DMS153 (cell line): Measurements from ENCODE around the gene TNS1.

Experiments used
- DNase-seq: peaks from one replicate; lab custom pipeline; 2025; lab: John Stamatoyannopoulos, UW

Gene TNS1

DNA sequence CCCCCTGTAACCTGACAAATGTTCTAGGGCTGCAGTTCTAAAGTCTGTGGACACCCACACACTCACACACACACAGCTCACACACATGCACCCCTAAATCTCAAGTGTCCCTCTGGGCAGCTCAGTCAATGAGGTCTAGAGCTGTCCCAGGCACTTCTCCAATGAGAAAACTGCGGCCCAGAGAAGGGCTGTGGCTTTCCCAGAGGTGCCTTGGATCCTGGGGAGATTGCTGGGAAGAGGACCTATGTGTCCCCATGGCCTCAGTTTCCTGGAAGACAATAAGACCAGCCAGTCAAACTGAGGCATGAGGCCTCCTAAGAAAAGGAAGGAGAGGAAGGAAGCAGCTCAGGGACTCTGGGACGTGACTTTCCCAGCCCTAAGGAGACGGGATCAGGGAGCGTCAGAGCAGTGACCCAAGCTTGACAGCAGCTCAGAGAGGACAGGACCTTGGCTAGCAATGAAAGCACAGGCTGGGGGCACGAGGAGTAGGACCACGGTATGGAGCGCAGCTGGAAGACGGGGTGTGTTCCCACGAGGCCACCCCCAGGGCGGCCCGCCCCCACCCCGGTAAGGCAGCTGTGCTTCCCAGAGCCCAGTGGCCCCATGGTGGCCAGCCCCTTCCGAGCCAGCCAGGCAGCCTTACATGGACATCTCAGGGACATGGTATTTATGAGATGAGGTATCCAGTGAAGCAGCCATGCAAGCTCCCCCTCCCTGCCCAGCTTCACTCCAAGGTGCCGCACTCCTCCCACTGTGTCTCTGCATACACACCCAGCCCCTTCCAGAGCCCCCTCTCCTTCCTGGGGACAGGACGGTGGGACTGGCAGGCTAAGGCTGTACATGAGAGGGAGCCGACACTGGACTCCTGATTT is 46.0 kb downstream of the TNS1 start:
- no peak for DNase-seq

DNA sequence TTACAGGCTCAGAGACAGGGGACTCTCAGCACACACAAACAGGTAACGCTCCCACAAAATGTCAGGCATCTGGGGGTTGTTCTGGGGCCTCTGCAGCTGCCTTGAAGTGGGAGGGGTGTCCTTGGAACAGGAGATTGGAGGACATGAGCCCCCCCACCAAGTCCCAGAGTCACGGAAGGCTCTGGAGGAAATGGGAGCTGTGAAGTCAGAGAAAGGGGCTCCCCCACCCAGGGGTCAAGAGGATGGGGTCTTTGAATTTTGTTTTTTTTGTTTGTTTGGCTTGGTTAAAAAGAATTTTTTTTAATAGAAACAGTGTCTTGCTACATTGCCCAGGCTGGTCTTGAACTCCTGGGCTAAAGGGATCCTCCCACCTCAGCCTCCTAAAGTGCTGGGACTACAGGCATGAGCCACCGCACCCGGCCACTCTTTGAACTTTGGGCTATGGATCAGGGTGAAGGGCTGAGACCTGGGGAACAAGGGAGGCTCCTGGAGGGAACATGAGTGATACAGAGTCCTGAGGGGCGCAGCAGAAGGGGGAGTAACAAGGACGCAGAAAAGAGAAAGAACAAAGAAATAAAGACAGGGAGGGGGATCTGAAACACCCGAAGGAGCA is 46.8 kb downstream of the TNS1 start:
- DNase-seq: no peak

DNA sequence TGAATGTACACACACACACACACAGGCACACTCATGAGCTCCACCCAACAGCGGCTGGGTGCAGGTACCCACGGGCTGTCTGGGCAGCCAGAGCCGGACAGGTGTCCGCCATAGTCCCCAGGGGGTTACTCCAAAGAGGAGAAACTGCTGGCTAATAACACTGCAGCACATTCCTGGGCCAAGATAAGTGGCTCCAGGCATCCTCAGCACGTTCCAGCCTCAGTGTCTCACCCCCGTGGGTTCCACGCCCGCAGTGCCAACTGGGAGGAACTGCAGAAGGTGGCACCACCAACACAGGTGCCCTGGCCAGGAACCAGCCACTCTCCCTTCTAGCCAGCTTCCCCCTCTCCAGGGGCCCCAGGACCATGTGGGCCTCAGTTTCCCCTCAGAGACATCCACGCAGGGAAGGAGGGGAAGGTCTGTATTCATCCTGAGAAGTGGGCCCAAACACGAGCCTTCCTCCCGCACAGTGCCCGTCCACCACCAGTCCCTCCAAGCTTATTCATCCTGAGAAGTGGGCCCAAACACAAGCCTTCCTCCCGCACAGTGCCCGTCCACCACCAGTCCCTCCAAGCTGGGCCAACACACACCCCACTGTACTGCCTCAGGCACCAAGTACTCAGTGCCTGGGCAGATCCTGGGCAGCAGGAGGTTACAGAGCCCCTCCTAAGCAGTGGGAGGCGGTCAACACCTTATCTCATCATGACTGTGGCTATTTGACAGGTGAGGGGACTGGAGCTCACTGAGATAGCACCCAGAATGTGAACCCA is 47.6 kb downstream of the TNS1 start:
- DNase-seq: peak; percentile 33

DNA sequence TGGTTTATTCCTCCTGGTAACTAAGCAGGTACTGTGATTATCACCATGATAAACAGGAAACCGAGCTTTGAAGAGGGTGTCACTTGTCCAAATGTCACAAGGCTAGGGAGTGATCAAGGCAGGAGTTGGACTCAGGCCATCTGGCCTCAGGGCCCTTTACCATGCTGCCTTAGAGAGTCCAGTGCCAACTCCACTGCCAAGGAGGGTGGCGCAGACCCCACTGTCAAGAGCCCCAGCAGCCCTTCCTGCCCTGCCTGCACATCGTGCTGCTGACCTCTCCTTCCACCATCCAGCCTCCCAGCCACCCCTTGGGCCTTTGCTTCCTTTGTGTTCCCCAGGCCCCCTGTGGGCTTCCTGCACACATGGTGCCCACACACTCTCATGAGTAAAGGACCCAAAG is 48.3 kb downstream of the TNS1 start:
- peak; percentile 88 for DNase-seq

DNA sequence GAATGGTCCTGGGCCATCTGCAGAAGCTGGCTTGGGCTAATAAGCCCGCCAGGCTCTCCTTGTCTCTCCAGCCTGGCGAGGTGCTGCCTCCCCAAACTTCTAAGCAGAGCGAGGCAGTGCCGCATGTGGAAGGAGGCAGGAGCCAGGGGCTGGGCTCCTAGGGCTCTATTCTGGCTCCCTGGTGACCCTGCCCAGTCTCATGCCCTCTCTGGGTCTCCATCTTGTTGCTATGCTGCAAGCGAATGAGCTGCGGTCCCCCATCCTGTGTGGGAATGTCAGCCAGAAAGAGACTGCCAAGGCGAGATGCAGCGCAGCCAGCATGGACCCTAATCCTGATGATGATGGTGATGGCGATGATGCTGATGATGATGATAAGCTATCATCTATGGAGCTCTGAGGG is 48.7 kb downstream of the TNS1 start:
- DNase-seq: no peak

DNA sequence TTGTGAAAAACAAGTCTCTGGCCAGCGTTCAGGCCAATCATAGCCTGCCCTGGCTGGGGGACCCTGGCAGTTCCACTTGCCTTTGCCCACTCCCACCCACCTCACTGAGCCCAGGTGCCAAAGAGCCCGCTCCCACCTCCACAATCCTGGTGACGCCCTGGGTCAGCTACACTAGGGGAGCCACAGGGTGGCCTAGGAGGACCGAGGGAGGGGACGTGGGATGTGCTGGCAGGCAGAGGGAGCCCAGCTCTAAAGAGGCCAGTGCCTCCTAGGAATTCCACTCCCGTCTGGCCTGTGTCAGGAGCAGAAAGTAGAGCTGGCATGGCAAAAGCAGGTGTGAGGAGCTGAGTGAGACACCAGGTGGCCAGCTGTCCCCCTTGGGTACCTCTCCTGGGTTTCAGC is 49.3 kb downstream of the TNS1 start:
- DNase-seq: no peak

DNA sequence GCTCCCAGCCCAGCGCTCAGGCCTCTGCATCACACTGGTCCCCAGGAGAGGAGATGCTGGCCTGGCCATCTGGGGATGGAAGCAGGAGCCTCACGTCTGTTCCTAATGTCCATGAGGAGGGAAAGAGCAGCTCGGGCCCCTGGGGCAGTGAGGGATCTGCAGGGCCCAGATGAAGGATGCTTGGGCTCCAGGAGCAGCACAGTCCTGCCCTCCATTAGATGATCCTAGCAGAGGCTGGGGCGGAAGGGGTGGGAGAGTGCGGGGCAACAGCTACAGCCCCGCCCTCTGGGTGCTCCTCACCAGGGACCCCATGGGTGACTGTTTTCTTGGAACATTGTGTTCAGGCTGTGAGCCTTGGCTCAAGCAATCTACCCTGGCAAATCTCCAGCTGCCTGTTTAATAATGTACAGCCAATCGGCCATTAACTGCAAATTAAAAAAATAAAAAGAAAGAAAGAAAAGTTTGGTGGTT is 49.7 kb downstream of the TNS1 start:
- no peak for DNase-seq

DNA sequence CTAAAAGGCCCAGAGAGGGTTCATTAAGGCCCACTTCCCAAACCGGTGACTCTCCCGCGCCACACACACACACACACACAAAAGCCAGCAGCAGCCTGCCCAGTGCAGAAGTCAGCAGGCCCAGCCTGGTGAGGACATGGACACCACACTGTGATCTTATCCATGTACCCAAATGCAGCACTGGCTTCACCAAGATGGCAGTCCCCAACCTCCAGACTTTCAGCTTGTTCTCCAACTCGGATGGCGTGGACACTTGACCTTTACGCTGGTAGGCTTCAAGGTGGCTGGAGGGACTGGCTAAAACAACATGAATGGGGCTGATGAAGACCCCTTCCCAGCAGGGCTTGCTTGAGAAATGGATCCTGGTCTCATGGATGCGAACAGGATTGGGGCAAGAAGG is 50.4 kb downstream of the TNS1 start:
- DNase-seq: no peak

DNA sequence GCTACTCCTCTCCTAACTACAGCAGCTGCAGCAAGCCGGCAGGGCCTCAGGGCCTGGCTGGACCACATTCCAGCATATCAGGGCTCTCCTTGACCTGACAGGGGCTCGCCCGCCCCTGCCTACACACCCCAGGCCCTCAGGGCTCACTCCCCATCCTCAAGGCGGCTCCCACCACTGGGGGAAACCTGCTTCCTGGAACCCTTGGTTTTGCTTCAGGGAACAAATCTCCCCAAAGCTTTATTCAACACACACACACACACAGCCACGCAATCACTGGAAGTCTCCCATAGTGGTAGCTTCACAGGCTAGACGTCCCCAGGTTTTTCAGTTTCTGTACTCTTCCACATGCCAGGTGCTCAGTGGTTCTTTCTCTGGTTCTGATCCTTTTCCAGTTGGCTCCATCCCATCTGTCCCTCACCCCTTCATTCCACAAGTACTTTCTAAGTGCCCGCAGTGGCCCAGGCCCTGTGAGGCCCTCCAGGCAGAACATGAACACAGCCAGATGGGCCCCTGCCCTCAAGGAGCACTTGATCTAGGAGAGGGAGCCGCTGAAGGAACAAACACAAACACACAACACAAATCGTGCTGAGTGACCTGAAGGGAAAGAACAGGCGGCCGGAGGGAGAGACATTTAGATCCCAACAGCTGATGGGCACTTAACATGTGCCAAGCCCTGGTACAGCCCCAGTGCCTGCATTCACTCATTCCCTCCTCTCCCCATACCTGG is 51.1 kb downstream of the TNS1 start:
- no peak for DNase-seq

DNA sequence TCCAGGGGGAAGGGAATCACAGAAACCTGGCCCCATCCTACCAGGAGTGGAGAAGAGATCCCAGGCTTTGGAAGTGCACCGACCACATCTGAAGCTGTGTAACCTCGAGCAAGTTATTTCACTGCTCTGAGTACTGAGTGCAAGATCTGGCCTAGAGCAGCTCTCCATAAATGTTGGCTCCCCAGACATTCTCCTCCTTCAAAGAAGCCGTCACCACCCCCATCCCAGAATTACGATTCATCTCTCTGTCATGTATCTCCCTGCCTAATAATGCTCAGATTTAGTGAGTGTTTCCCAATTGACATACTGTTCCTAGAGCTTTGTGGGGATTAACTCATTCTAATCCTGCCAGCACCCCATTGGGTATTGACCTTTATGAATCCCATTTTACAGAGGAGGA is 51.7 kb downstream of the TNS1 start:
- no peak for DNase-seq

DNA sequence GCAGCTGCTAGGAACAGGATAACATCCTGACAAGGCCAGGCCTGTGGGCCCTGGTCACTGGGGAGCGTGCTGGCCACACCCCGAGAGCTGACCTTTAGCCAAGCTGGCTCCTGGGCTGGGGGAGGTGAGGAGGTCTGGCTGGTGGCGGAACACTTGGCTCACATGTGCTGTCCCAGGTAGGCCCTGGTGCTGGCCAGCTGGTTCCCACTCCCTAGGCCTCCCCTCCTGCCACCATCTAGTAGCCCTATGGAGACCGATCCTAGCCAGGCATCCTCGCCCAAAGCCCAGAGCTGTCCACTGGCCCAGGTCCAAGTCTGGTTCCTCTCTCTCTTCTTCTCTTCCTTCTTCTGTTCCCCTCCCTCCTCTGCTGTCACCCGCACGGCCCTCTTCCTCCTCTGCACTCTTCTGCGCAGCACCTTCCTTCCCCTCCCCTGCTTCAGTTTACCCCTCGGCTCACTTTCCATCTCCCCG is 52.4 kb downstream of the TNS1 start:
- no peak for DNase-seq

DNA sequence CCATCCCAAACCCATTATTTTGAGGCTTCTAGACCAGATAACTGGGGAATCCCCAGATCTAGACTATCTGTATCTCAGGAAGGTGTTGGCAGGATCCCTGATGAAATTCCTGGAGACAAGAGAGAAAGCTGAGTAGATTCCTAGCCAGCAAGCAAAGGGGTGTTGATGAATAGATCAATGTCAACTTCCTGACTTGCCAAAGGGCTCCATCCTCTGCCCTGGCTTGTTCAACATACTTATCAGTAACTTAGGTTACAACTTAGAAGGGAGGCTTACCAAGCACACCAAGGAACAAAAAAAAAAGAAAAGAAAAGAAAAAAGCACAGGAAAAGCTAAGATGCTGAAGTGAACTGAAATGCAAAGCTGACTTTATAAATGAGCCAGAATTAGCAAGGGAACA is 53.3 kb downstream of the TNS1 start:
- no peak for DNase-seq

DNA sequence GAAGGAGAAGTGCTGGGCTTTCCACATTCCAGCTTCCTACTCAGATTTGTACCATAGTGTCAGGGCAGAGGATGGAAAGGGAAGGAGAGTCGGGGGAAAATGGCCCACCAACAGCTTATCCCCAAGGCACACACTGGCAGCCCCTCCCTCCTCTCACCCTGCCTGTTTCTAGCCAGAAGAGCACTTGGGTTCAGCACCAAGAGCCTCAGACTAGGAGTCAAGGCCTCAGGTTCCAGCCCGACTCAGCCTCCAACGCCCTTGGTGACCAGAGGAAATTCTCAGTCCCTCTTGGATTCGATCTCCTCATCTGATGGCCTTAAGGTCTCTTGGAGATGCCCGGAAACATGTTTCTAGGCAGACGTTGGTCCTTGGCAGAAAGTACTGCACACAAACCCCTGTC is 53.9 kb downstream of the TNS1 start:
- no peak for DNase-seq

DNA sequence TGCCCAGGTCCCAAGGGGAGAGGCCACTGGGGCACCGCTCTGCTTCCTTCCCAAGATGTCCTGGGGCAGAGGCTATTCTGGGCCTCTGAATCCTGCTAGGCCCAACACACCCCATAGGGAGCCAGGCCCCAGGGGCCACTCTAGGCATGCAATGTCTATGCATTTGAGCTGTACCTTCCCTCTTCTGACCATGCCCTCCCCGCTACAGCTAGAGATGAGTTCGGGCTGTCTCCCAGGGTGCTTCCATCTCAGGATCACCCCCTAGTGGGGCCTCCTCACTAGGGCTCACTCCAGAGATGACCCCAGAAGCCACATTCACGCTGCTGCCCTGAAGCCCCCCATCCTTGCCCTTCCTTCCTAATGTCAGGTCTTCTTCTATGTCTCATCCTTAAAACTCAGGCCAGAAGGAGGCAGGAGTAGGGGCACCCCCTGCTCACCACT is 54.4 kb downstream of the TNS1 start:
- DNase-seq: no peak

DNA sequence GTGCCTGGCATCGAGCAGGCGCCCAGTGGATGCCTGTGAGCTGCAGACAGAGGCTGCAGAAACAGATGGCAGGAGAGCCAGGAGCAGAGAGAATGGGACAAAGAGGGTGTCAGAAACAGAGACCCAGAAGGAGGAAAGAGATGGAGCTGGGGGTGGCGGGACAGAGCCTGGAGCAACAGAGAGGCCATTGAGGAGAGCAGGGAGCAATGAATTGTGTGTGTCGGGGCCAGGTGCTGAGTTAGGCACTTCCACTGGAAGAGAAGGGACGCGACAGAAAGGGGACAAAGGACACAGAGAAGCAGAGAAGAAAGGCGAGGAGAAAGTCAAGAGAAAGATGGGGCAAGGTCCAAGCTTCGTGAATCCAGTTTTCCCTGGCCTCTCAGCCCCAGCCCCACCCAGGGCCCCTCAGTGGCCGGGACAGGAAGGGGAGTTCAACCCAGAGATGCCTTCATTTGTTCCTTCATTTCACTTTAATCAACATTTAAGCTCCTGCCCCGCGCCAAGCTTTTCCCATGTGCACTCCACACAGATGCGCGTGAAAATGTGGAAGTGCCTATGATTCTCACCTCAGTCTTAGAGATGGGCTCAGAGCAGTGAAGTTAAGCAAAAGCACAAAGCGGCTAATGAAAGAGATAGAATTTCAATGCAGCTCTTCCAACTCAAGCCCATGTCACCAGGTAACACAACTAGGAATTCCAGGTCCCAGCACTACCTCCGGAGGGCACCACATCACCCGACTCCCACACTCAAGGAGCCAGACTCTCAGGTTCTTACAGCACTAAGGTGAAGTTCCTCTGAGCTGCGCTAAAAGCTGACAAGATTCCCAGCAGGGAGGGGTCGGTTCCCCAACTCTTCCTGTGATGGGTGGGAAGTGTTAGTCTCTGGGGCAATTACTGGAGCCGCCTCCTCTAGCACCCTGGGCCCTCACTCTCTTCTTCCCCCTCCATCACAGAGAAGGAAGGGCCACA is 55.1 kb downstream of the TNS1 start:
- DNase-seq: no peak

DNA sequence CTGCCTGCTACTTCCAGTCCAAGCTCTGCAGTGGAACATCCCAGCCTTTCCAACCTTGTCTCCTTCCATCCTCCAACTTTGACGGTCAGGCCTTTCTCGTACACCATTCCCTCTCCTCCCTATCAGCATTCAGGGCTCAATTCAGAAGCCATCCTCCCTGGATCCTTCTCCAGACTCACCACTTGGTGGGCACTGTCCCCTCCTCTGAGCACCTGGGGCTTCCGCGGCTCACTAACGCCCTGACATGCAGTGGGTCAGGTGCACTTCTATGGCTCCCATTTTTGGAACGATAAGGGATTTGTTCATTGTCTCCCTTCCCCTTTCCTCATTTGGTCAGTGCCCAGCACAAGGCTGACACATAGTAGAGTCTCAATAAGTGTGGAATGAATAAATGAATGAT is 56.7 kb downstream of the TNS1 start:
- no peak for DNase-seq

DNA sequence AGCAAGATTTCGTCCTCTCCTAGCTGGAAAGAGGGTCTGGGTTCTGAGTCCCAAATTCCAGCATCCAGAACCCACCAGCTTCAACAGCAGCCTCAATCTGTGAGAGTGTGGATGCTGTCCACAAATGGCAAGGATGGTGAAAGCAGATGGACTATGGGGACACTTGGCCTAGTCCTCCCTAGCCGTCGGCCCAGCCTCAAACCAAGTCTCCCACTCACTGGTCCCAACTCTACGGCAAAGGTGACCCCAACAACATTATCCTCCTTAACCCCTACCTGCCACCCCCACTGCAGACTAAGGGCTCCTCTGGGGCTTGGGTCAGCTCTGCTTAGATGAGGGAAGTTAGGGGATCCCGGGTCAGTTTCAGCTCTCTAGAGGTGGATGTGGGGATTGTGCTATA is 57.3 kb downstream of the TNS1 start:
- no peak for DNase-seq

DNA sequence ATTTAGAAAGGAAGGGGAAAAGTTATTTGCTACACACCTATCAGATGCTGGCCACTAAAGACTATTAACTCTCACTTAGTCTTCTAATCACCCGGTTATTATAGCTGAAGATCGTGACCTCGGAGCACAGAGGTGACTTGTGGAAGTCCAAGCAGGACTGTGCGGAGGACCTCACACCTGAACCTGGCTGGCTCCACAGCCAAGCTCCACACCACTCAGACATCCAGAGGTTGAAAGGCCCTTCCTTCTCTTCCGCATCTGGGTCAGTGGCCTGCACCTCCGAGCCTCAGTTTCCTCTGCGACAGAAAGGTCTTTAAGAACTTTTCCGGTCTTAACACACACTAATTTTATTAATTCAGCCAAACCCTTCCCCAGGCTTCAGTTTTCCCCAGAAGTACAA is 57.9 kb downstream of the TNS1 start:
- no peak for DNase-seq

DNA sequence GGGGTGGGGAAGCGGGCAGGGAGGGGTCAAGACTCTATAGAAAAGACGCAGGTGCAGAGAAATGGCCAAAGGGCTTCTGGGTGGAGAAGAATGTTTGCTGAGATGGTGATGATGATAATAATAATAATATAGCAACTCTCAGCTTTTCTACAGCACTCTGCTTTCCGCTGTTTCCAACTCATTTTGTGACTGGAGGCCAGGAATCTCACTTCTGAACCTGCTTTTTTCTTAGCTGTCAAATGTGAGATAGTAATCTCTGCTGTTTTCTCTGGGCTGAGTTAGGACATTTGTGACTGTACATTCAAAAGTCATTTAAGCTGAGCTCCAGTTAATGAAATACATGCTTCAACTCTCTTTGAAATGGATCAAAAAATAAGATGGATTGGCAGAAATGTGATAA is 58.4 kb downstream of the TNS1 start:
- no peak for DNase-seq

DNA sequence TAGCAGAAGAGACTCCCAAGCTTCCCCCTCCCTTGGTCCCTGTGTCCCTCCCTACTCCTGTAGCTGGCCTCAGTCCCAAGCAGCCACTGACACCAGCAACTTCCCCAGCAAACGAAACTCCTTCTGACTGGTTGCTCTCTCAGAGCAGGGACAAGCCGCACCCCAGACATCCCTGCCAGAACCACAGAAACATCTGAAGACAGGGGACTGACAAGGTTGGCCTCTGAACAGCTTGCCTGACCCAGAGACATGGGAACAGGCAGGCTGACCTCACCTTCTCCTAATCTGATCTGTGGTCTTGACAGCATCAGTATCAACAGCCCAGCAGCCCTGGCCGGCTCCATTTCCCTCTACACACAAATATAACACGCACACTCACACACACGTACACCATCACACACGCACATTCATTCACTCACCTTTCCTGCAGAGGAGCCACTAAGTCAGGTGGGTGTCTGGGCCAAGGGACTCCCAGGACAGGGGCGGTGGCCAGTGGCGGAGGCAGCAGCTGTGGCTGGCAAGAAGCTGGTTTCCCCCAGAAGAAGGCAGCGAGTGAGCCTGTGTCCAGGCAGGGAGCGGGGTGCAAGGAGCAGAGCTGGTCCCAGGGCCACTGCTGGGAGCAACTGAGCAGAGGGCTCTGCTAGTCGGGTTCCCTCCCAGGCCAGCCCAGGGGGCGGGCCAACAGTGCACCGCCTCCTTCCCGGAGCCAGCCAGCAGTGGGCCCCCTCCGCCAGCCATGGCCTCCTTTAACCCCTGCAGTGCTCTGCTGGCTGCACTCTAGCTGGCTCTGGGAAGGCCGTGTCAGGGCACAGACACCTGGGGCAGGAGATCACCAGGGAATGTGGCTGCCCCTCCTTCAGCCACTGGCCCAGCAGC is 59.1 kb downstream of the TNS1 start:
- DNase-seq: peak; percentile 63
